Measurements from ENCODE around the gene CCDC63. TPM values are rescaled to one million over a fixed set of nuclear protein-coding genes. Genes with fewer than 3 reads are reported as not detected.
"Not testable (repeated sequence)": the region's sequence is repeated elsewhere in the genome, so short reads cannot be mapped to it uniquely, and the experiment has no call there.

CCDC63 gene
- total RNA-seq, 1 donor from 2014 or later = not detected

DNA sequence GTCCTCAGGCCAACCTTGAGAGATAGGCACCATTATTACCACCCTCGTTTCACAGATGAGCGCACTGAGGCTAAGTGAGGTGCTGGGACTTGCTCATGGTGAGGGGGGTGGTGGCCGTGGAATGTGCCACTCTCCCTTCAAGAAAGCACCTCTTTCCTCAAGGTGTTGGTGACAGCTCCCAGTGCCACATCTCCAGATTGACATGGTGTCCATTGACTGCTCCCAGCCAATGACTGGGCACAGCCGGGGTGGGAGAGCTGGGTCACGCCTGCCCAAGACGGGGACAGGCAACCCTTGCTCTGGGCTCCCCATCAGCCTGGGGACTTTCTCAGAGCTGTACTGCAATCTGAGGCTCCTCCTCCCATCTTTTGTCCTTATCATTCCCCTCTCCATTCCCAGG lies 94.6 kb downstream of the CCDC63 start:
- FAIRE-seq = no peak
- no peak for DNase-seq (ENCODE audit: low spot score in 2 of 2)

DNA sequence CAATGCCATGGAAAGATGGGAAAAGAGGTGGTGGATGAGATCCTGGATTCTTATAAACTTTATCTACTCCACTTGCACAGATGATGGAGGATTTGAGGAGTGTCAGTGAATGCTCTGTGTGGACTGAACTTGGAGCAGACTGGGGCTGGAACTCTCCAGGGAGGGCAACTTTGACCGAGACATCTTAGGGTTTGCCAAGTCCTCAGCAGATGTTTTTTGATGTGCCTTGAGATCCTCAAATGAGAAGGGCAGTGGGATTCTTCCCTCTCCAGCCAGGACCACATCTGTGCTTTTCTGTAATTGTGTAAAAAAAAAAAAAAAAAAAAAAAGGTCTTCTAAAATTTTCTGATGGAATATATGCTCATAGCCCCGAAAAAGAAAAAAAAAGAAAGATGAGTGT lies 96.6 kb downstream of the CCDC63 start:
- no peak for DNase-seq (ENCODE audit: low spot score in 2 of 2)
- no peak for FAIRE-seq

DNA sequence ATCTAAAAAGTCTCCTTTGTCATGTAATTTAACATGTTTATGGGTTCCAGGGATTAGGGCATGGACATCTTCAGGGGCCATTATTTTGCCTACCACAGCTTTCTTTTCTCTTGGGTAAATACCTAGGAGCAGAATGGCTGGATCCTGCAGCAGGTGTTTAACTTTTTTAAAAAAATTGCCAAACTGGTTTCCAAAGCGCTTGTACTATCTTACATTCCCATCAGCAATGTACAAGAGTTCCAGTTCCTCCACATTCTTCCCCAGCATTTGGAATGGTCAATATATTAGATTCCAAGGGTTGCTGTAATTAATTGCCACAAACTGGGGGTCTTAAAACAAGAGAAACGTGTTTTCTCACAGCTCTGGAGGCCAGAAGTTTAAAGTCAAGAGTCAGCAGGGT lies 101.3 kb downstream of the CCDC63 start:
- FAIRE-seq (no peak), DNase-seq (ENCODE audit: low spot score in 2 of 2) (no peak)

DNA sequence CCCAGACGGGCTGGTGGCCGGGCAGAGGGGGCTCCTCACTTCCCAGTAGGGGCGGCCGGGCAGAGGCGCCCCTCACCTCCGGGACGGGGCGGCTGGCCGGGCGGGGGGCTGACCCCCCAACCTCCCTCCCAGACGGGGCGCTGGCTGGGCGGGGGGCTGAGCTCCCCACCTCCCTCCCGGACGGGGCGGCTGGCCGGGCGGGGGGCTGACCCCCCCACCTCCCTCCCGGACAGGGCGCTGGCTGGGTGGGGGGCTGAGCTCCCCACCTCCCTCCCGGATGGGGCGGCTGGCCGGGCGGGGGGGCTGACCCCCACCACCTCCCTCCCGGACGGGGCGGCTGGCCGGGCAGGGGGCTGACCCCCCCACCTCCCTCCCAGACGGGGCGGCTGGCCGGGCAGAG lies 103.7 kb downstream of the CCDC63 start:
- FAIRE-seq = not testable (repeated sequence)

DNA sequence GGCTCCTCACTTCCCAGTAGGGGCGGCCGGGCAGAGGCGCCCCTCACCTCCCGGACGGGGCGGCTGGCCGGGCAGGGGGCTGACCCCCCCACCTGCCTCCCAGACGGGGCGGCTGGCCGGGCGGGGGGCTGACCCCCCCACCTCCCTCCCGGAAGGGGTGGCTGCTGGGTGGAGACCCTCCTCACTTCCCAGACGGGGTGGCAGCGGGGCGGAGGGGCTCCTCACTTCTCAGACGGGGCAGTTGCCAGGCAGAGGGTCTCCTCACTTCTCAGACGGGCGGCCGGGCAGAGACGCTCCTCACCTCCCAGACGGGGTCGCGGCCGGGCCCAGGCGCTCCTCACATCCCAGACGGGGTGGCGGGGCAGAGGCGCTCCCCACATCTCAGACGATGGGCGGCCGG lies 104.1 kb downstream of the CCDC63 start:
- FAIRE-seq = not testable (repeated sequence)

More for the DNA sequence above, 103.7 kb downstream of the CCDC63 start:
- not testable (repeated sequence) for DNase-seq (ENCODE audit: low spot score in 2 of 2)

More for the DNA sequence above, 104.1 kb downstream of the CCDC63 start:
- DNase-seq (ENCODE audit: low spot score in 2 of 2) = not testable (repeated sequence)

Other genes starting within 250 kb of the CCDC63 start
- gene TCTN1, start 232.9 kb upstream of the CCDC63 start, total RNA-seq = 35.9 TPM
- 7.3 TPM for gene HVCN1, start 157.9 kb upstream of the CCDC63 start, total RNA-seq
- gene PPP1CC, start 104.1 kb upstream of the CCDC63 start, total RNA-seq = 140 TPM
- gene MYL2, start 73.6 kb downstream of the CCDC63 start, total RNA-seq = not detected
- gene CUX2, start 187.2 kb downstream of the CCDC63 start, total RNA-seq = 17.5 TPM